Naive thymus-derived CD8-positive, alpha-beta T cell (primary cell): ENCODE results near the gene NR2E3. TPM values are rescaled to one million over a fixed set of nuclear protein-coding genes. Genes with fewer than 3 reads are reported as not detected.

Experiments
- ATAC-seq, 2 donors: fragments of 150-1000 bp; cut with Tn5 transposase in 1 of 2; sonication (Bioruptor Pico), chemical (Tn5 transposase) in 1 of 2; 1 replicate in 1 of 2; 2 replicates in 1 of 2; pipeline ENCODE4 v1.10.0; 2021; ENCODE audit warnings: mild to moderate bottlenecking in 2 of 2, moderate library complexity in 2 of 2
- POLR2A ChIA-PET: fragments of 350-600 bp; sonication (Branson Sonifier 250); formaldehyde crosslinking; loops from one replicate; lab custom pipeline; 2021; ENCODE audit warnings: antibody characterized with exemption; lab: Charles Lee
- DNase-seq, 10 donors: peaks; one replicate each; pipeline versions ENCODE4 v3.0.0 to v3.0.0-alpha.2; 2020 to 2022
- H3K27ac Mint-ChIP-seq, 10 donors: one replicate each; pipeline ENCODE4 v1.8.0; 2020 to 2022; ENCODE audit warnings: mild to moderate bottlenecking in 10 of 10, mixed read lengths in 10 of 10, moderate library complexity in 4 of 10, inconsistent platforms in 1 of 10
- H3K27me3 Mint-ChIP-seq, 5 donors: one replicate each; pipeline ENCODE4 v1.8.0; 2021 to 2022; ENCODE audit warnings: mixed read lengths in 5 of 5
- H3K36me3 Mint-ChIP-seq, 3 donors: one replicate each; pipeline ENCODE4 v1.8.0; 2020 to 2022; ENCODE audit warnings: mixed read lengths in 3 of 3, mild to moderate bottlenecking in 2 of 3, inconsistent platforms in 1 of 3
- H3K4me1 Mint-ChIP-seq, 4 donors: one replicate each; pipeline ENCODE4 v1.8.0; 2021 to 2022; ENCODE audit warnings: mixed read lengths in 4 of 4
- H3K4me3 Mint-ChIP-seq, 10 donors: one replicate each; pipeline ENCODE4 v1.8.0; 2020 to 2022; ENCODE audit warnings: mild to moderate bottlenecking in 10 of 10, mixed read lengths in 10 of 10, moderate library complexity in 6 of 10, inconsistent platforms in 1 of 10
- H3K9me3 Mint-ChIP-seq, 9 donors: one replicate each; pipeline ENCODE4 v1.8.0; 2020 to 2022; ENCODE audit warnings: mixed read lengths in 9 of 9, mild to moderate bottlenecking in 3 of 9, inconsistent platforms in 1 of 9, moderate library complexity in 1 of 9
- polyA plus RNA-seq, 3 donors: library from polyadenylated mRNA; unstranded; fragments of 300-500 nt; fragmentation: Illumina TruSeq; gene quantifications; one replicate each; pipeline ENCODE4 v1.2.3, GENCODE V29; 2021
- total RNA-seq, 8 experiments: library from RNA in 2 of 8; stranded (reverse) in 2 of 8; gene quantifications; one replicate each; pipeline ENCODE4 v1.2.3 and lab custom pipeline; 2021 to 2026

Gene NR2E3
- total RNA-seq (not detected), polyA plus RNA-seq (under 1 TPM in 2 of 3 donors, not detected in 1; 0.07 to 0.36 TPM), total RNA-seq (lab: John Stamatoyannopoulos, UW) (0 reads per million in 6 experiments)

DNA sequence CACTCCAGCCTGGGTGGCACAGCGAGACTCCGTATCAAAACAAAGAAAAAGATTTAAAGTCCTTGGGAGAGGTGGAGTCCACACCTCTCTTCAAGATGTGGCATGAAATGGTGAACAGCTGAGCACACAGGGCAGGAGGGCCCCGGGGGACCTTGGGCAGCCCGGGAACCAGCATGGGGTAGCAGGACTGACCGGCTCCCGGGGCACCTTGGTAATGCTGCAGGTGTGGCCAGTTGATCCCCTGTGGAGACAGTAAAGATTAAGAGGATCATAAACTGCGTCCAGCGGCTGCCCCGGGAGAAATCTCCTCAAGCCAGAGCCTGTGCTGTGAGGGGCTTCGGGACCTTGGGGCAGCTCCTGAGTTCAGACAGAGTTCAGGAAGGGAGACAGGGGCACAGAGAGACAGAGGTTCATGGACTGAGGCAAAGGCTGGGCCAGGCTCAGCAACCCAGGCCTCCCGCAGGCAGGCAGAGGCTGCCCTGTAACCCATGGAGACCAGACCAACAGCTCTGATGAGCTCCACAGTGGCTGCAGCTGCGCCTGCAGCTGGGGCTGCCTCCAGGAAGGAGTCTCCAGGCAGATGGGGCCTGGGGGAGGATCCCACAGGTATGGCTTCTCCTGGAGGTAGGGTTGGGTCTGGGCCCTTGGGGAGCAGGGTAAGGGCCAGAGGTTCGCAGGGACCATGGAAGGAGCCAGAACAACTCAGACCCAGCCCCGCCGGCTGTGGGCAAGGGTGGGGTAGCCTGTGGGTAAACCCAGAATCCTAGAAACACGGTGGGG lies at the start of gene NR2E3:
Gene NR2E3, plus strand, starts transcription at position 299 of the 780 bp plus-strand sequence. Its CDS starts 190 bp downstream, at position 489.
- H3K36me3 Mint-ChIP-seq = no peaks in the 10 kb centered on the region
- DNase-seq = no peak
- peaks cover 0 to 3% (median 0%) of the 10 kb centered on the region in 4 donors for H3K4me1 Mint-ChIP-seq
- ATAC-seq = no peak
- POLR2A ChIA-PET = no interaction called here
- H3K9me3 Mint-ChIP-seq = peaks cover 0 to under 1% (median 0%) of the 10 kb centered on the region in 9 donors
- H3K27ac Mint-ChIP-seq = no peak within 1 kb of the TSS
- no peak within 1 kb of the TSS for H3K4me3 Mint-ChIP-seq
- H3K27me3 Mint-ChIP-seq = peaks cover 0 to 5% (median 0%) of the 10 kb centered on the region in 5 donors

DNA sequence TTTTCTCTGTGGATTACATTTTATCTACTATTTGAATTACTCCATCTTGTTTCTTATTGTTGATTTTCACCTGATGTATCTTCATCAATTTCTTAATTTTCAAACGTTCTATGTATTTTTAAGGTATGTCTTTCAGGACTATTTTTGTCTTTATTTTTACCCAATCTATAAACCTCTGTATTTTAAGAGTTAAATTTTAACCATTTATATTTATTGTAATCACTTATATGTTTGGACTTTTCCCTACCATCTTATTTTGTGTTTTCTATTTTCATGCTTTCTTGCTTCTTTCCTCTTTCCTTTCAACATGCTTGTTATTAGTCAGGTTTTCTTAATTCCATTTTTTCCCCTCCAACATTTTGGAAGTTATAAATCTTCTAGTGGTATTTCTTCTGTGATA lies 49.5 kb upstream of the NR2E3 start:
- no peak for DNase-seq
- Mint-ChIP-seq H3K4me1 (no peaks in the 10 kb centered on the region), H3K9me3 (peaks cover 5 to 29% (median 14%) of the 10 kb centered on the region in 9 donors), H3K36me3 (peaks cover 0 to 20% (median 0%) of the 10 kb centered on the region in 3 donors), H3K4me3 (no peak overlapping the region), H3K27ac (no peak overlapping the region), H3K27me3 (peaks cover 8 to 10% (median 10%) of the 10 kb centered on the region in 5 donors)
- no peak for ATAC-seq
- POLR2A ChIA-PET = no interaction called here

DNA sequence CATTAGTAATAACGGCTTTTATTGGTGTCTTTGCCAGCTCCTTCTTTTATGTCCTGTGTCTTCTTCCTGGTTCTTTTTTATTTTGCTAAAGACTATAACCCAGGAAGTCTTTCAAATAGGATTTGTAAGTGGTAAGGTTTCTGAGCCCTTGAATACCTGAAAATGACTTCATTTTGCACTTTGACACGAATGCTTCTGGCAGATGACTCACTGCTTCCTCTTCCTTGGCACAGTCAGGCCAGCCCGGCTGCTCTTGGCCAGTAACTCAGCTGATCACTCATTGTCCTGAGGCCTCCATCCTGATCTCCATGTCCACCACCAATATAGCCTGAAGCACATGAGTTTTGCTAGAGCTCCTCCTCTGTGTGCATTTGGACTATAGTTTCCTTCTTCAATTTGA lies 48.7 kb upstream of the NR2E3 start:
- Mint-ChIP-seq H3K27me3 (peaks cover 6 to 10% (median 7%) of the 10 kb centered on the region in 5 donors), H3K4me3 (no peak overlapping the region), H3K27ac (peak overlapping the region in 1 of 10 donors; percentile 32), H3K9me3 (peaks cover 5 to 29% (median 14%) of the 10 kb centered on the region in 9 donors), H3K4me1 (no peaks in the 10 kb centered on the region), H3K36me3 (peaks cover 0 to 20% (median 0%) of the 10 kb centered on the region in 3 donors)
- DNase-seq (no peak), ATAC-seq (no peak)
- POLR2A ChIA-PET = no interaction called here

DNA sequence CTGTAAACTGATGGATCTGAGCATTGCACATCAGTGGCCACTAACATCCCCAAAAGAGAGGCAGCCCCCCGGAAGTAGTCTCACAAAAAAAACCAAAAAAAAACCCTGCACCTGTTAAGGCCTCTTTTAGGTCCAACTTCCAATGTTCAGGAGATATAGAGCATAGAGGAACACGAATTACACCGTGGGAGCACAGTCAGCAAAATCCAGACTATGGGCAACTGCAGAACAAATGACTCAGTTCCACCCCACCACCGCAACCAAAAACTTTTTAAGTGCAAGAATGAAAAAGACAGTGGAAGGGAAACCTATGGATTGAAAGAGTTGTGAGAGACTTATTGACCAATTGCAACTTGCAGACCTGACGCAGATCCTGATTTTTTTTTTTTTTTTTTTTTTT lies 42.2 kb upstream of the NR2E3 start:
- POLR2A ChIA-PET = no interaction called here
- H3K27me3 Mint-ChIP-seq = peaks cover 3 to 15% (median 12%) of the 10 kb centered on the region in 5 donors
- DNase-seq (no peak), ATAC-seq (no peak)
- H3K36me3 Mint-ChIP-seq = no peaks in the 10 kb centered on the region
- no peaks in the 10 kb centered on the region for H3K9me3 Mint-ChIP-seq
- no peak overlapping the region for H3K27ac Mint-ChIP-seq
- H3K4me3 Mint-ChIP-seq = no peak overlapping the region
- H3K4me1 Mint-ChIP-seq = no peaks in the 10 kb centered on the region

DNA sequence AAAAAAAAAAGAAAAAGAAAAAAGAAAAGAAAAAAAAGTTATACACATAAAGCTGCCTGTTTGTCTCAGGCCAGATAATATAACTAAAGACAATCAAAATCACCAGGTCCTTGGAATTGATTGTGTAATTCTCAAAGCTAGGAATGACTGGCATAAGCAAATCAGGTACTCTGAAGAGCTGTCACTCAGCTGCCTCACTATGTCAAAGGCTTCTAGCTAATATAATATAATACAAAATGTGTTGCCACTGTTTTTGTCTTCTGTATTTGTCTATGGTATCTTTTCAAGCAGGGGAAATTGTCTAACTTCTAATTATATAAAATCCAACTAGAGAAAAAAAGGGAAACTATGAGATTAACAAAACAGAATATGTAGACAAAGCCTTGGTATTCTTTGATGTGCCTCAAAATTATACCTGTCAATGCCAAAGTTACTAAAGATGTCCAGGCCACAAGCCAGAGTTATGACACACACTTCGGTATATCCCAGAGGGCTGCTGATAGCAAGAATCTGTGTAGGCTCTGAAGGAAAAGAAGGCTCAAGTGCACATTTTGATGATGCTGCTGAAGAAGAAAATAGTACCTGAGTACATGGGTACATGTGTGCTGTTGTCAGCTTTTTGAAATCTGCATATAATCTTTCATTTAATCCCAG lies 37.0 kb upstream of the NR2E3 start:
- no peak overlapping the region for H3K27ac Mint-ChIP-seq
- H3K4me1 Mint-ChIP-seq = no peaks in the 10 kb centered on the region
- no peaks in the 10 kb centered on the region for H3K9me3 Mint-ChIP-seq
- peaks cover 0 to 5% (median 0%) of the 10 kb centered on the region in 5 donors for H3K27me3 Mint-ChIP-seq
- ATAC-seq (no peak), DNase-seq (no peak)
- no peaks in the 10 kb centered on the region for H3K36me3 Mint-ChIP-seq
- POLR2A ChIA-PET = no interaction called here
- no peak overlapping the region for H3K4me3 Mint-ChIP-seq

DNA sequence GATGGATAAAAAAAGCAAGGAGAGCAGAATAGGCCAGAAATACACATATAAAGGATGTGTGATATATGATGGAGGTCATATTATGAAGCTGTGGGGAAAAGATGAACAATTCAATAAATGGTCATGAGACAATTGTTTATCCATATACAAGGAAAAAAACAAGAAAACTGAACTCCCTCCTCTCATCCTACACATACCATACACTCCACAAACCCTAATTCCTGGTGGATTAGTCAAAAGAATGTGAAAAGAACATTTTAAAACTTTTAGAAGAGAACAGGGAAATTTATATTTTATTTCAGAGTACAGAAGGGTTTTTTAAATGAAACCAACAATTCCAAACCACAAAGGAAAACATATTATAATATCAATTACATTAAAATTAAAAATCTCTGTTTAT lies 34.5 kb upstream of the NR2E3 start:
- Mint-ChIP-seq H3K27ac (no peak overlapping the region), H3K4me3 (no peak overlapping the region), H3K4me1 (peaks cover 0 to 2% (median 0%) of the 10 kb centered on the region in 4 donors), H3K36me3 (no peaks in the 10 kb centered on the region), H3K9me3 (no peaks in the 10 kb centered on the region), H3K27me3 (peaks cover 0 to 6% (median 2%) of the 10 kb centered on the region in 5 donors)
- no peak for DNase-seq
- ATAC-seq = no peak
- POLR2A ChIA-PET = no interaction called here

DNA sequence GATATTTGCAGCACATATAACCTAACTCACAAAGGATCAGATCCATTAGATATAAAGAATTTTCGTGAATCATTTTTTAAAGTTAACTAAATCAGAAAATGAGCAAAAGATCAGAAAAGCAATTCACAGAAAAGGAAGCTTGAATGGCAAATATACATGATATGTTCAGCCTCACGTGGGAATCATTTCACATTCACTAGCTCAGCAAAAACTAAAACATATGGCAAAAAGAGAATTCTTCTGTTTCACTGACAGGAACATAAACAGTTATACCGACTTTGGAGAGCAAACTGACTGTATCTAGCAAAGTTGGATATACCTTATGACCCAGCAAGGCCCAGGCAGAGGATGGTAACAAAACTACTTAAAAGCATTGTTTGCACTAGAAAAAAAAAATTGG lies 34.0 kb upstream of the NR2E3 start:
- POLR2A ChIA-PET = no interaction called here
- H3K27ac Mint-ChIP-seq = no peak overlapping the region
- no peak for ATAC-seq
- H3K27me3 Mint-ChIP-seq = peaks cover 2 to 10% (median 5%) of the 10 kb centered on the region in 5 donors
- H3K9me3 Mint-ChIP-seq = no peaks in the 10 kb centered on the region
- H3K4me3 Mint-ChIP-seq = no peak overlapping the region
- no peak for DNase-seq
- H3K36me3 Mint-ChIP-seq = no peaks in the 10 kb centered on the region
- peaks cover 0 to 2% (median 0%) of the 10 kb centered on the region in 4 donors for H3K4me1 Mint-ChIP-seq

DNA sequence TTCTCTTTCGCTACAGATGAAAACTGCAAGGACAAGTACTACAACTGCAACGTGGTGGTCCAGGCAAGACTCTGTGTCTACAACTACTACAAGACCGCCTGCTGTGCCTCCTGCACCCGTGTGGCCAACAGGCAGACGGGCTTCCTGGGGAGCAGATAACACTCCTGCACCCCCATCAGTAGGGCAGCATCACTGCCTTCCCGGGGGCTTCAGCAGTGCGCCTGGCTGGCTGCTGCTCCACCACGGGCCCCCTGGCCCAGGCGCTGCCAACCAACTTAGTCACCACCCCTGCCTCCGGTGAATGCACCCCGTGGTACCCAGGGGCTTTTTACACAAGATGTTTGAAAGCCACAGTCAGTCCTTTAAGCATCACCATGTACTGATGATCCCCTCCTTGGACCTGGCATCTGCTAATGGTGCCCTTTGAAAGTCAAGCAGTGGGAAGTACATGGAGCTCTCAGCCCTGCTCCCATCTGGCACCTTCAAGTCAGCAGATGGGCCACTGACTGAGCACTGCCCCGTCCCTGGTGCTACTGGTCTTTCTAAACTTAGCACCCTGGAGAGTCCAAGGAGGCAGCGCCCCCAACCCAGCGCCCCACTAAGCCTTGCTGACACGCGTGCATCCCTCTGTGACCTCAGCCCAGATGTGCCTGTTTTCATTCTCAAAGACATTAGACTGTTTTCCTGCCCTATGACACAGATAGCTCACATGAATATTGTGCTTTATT lies 33.0 kb upstream of the NR2E3 start:
- peaks cover 2 to 13% (median 9%) of the 10 kb centered on the region in 5 donors for H3K27me3 Mint-ChIP-seq
- POLR2A ChIA-PET = no interaction called here
- peaks cover 0 to 2% (median 0%) of the 10 kb centered on the region in 4 donors for H3K4me1 Mint-ChIP-seq
- ATAC-seq (no peak), DNase-seq (no peak)
- no peaks in the 10 kb centered on the region for H3K9me3 Mint-ChIP-seq
- no peaks in the 10 kb centered on the region for H3K36me3 Mint-ChIP-seq
- peak overlapping the region in 1 of 10 donors; percentile 46 for H3K27ac Mint-ChIP-seq
- no peak overlapping the region for H3K4me3 Mint-ChIP-seq

DNA sequence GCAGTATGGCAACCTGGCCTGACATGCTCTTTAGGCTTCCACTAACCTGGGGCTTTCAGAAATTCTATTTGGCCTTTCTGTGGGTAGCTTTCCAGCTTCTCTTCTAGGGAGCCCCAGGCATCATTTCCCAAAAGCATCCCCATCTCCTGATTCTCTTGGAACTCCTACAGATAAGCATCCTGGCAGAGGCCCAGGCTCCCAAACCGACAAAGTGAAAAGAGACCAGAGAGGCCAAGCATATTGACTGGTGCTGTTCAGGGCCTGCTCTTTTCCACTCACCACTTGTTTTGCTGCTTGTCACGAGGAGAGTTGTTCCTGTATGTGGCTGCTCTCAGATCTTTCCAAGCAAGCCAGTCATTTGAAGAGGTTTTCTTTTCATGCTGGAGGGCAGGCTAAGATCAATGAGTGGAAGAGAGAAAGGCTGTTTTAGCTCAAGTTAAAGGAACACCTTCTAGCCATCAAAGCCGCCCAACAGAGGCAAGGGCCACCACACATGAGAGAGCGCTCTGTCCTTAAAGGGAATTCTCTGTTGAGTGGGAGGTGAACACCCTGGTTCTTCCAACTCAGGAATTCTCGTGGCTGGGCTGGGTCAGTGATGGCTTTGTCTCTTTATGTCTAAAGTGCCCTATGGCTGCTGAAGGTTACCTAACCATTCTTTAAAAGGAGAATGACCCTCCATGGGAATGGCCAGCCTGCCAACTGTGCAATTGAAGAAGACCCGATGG lies 31.1 kb upstream of the NR2E3 start:
- H3K9me3 Mint-ChIP-seq = no peaks in the 10 kb centered on the region
- H3K36me3 Mint-ChIP-seq = no peaks in the 10 kb centered on the region
- ATAC-seq = no peak
- peaks cover 4 to 25% (median 9%) of the 10 kb centered on the region in 5 donors for H3K27me3 Mint-ChIP-seq
- H3K4me3 Mint-ChIP-seq = no peak overlapping the region
- H3K4me1 Mint-ChIP-seq = peaks cover 0 to 2% (median 0%) of the 10 kb centered on the region in 4 donors
- POLR2A ChIA-PET = no interaction called here
- no peak for DNase-seq
- no peak overlapping the region for H3K27ac Mint-ChIP-seq

DNA sequence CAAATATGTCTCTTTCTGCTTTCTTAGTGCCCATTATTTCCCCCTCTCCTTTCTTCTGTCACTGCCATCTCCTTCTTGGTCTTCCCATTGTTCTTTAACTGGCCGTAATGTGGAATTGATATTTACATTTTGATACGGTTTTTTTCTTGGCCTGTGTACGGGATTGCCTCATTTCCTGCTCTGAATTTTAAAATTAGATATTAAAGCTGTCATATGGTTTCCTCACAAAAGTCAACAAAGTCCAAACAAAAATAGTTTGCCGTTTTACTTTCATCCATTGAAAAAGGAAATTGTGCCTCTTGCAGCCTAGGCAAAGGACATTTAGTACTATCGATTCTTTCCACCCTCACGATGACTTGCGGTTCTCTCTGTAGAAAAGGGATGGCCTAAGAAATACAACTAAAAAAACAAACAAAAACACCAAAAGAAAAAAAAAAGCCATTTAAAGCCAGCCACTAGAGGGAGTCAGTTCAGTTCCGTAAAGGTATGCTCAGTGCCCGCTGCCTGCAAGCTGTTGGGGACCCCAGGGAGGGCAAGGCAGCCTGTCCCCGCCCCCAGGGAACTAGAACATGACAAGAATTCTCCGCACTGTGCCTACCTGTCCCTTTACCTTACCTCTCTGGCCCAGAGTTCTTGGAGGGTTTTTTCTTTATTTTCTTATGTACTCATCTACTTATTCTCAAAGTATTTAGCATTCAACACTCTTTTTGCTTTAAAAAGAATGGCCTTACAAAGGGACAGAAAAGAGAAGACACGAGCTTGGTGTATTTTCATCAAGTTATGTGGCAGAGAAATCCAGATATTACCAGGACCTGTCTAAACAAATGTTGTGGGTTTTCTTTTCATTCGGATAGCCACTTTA lies 30.0 kb upstream of the NR2E3 start:
- Mint-ChIP-seq H3K36me3 (no peaks in the 10 kb centered on the region), H3K27ac (peak overlapping the region in 1 of 10 donors; percentile 42), H3K4me1 (peaks cover 0 to 2% (median 0%) of the 10 kb centered on the region in 4 donors), H3K4me3 (no peak overlapping the region), H3K27me3 (peaks cover 9 to 36% (median 20%) of the 10 kb centered on the region in 5 donors), H3K9me3 (no peaks in the 10 kb centered on the region)
- POLR2A ChIA-PET = no interaction called here
- DNase-seq = peak in 9 of 10 donors; percentile 5 to 68 (median 28)
- peak; percentile 37 to 57 for ATAC-seq

DNA sequence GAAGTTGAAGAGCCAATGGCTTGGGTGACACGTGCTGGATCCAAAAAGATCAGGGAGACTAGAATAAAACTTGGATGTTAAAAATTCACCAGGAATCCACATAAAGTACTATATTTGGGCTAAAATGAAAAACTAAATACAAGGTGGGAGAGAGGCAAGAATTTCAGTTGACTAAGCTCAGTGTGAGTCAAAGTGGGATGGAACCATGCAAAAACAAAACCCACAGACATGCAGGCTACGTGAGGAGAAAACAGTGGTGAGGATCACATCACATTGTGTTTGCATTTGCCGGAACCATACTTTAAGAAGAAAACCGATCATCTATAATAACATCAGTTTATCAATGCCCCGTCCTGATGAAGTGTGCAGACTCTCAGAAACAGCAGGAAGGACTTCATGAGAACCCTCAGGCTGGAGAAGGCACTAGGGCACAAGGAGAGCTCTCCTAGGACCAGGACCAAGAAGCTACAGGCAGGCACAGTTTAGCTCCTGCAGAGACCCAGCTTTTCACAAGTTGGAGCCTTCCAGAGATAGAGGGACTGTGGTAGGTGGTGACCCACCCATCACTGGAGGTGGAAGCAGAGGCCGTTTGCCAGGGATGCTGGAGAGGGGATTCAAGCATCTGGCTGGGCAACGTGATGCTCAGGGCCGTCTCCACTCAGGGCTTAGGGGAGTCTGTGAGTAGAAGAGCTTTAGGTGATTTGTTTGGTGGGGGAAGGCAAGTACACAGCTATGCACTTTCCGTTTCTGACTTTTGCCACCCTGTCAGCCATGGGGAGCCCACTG lies 29.0 kb upstream of the NR2E3 start:
- Mint-ChIP-seq H3K4me3 (no peak overlapping the region), H3K4me1 (peaks cover 0 to 2% (median 0%) of the 10 kb centered on the region in 4 donors), H3K9me3 (no peaks in the 10 kb centered on the region), H3K36me3 (no peaks in the 10 kb centered on the region), H3K27me3 (peaks cover 9 to 45% (median 23%) of the 10 kb centered on the region in 5 donors), H3K27ac (peak overlapping the region in 1 of 10 donors; percentile 15)
- POLR2A ChIA-PET = no interaction called here
- DNase-seq = no peak
- ATAC-seq = no peak
